Esophagus squamous epithelium (tissue), 4 donors: Measurements from ENCODE around the gene DOCK1.

Experiments
- CTCF ChIP-seq, 6 experiments: fragments of 450-650 bp in 4 of 6; fragments of 200-600 bp in 2 of 6; sonication (generic) in 2 of 6; IDR thresholded peaks; one replicate each; pipeline ENCODE4 v1.5.1; 2016 to 2019; ENCODE audit warnings: antibody characterized with exemption in 6 of 6, mild to moderate bottlenecking in 4 of 6, moderate library complexity in 4 of 6
- POLR2A ChIP-seq, 4 donors: fragments of 450-650 bp; IDR thresholded peaks; one replicate each; pipeline ENCODE4 v1.6.1; 2017; ENCODE audit warnings: antibody characterized with exemption in 4 of 4, mild to moderate bottlenecking in 4 of 4, moderate library complexity in 3 of 4

- TF ChIP-seq POLR2A (IDR thresholded peaks at IDR 0.05) (no peak), CTCF (IDR thresholded peaks at IDR 0.05) (no peak)
Measured at GRCh38 chr10:127357265-127357664, 452.0 kb downstream of the DOCK1 start.
